Mesothelial cell of epicardium (in vitro differentiated cells): ENCODE data around the gene PKNOX1. TPM values are rescaled to one million over a fixed set of nuclear protein-coding genes. Genes with fewer than 3 reads are reported as not detected.
"Not testable (repeated sequence)": the region's sequence is repeated elsewhere in the genome, so short reads cannot be mapped to it uniquely, and the experiment has no call there.

Experiments used
- DNase-seq, 2 experiments: peaks; one replicate each; pipeline ENCODE4 v3.0.0; 2021; ENCODE audit warnings: low spot score in 2 of 2; ENCODE audit not compliant: unreplicated experiment in 2 of 2
- H3K27ac Mint-ChIP-seq: 2 replicates; pipeline ENCODE4 v1.8.0; 2021; ENCODE audit warnings: mixed read lengths
- H3K27me3 Mint-ChIP-seq: 2 replicates; pipeline ENCODE4 v1.8.0; 2021; ENCODE audit warnings: low read depth, mixed read lengths
- H3K36me3 Mint-ChIP-seq: 2 replicates; pipeline ENCODE4 v1.8.0; 2021; ENCODE audit warnings: mixed read lengths
- H3K4me1 Mint-ChIP-seq: 2 replicates; pipeline ENCODE4 v1.8.0; 2021; ENCODE audit warnings: mixed read lengths
- H3K4me3 Mint-ChIP-seq: 2 replicates; pipeline ENCODE4 v1.8.0; 2021; ENCODE audit warnings: mild to moderate bottlenecking, moderate library complexity, mixed read lengths
- H3K9me3 Mint-ChIP-seq: 2 replicates; pipeline ENCODE4 v1.8.0; 2021; ENCODE audit warnings: mixed read lengths
- total RNA-seq: library from RNA; stranded (reverse); gene quantifications from 3 replicates; pipeline ENCODE4 v1.2.1, GENCODE V29; 2021
- TF ChIP-seq, protein P1 (sequence below): fragments of 200-600 bp; sonication (generic); IDR thresholded peaks from one replicate; pipeline ENCODE4 v1.5.0; 2021; ENCODE audit warnings: antibody characterized with exemption; ENCODE audit not compliant: unreplicated experiment

PKNOX1 gene
- total RNA-seq, 1 donor from 2014 or later: 31.9 TPM

DNA sequence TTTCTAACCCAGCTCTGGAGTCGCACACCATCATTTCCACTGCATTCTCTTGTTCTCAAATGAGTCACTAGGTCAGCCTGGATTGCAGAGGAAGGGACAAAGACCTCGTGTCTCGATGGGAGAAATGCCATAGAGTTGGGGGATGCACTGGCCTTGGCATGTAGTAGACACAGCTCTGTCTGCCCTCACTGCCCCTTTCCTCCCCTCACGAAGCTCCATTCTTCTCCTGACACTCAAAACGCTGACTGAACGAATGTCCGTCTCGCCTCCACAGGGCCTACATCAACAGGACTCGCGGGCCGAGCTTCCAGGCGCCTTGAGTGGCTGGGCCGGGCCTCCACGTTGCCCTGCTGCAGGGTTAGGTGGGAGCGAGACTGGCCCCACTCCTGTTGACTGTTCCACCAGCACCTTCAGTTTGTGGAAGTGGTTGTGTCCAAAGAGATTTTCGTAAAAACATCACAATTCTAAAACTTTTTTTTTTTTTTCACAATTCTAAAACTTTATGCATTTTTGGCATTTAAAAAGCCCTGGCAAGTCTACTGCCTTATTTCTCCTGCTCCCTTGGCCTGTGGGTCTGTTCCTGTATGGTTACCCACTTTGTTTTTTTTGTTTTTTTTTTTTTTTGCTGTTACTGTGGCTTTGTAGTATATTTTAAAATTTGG is 18.8 kb downstream of the PKNOX1 start:
- no peaks in the 10 kb centered on the region for H3K27me3 Mint-ChIP-seq
- DNase-seq: no peak
- H3K9me3 Mint-ChIP-seq: peaks cover 9% of the 10 kb centered on the region
- peaks cover 27% of the 10 kb centered on the region for H3K4me1 Mint-ChIP-seq
- no peak overlapping the region for H3K4me3 Mint-ChIP-seq
- TF ChIP-seq, protein P1, sequence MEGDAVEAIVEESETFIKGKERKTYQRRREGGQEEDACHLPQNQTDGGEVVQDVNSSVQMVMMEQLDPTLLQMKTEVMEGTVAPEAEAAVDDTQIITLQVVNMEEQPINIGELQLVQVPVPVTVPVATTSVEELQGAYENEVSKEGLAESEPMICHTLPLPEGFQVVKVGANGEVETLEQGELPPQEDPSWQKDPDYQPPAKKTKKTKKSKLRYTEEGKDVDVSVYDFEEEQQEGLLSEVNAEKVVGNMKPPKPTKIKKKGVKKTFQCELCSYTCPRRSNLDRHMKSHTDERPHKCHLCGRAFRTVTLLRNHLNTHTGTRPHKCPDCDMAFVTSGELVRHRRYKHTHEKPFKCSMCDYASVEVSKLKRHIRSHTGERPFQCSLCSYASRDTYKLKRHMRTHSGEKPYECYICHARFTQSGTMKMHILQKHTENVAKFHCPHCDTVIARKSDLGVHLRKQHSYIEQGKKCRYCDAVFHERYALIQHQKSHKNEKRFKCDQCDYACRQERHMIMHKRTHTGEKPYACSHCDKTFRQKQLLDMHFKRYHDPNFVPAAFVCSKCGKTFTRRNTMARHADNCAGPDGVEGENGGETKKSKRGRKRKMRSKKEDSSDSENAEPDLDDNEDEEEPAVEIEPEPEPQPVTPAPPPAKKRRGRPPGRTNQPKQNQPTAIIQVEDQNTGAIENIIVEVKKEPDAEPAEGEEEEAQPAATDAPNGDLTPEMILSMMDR: no peak
- H3K36me3 Mint-ChIP-seq: peaks cover 13% of the 10 kb centered on the region
- H3K27ac Mint-ChIP-seq: peak overlapping the region; percentile 97

DNA sequence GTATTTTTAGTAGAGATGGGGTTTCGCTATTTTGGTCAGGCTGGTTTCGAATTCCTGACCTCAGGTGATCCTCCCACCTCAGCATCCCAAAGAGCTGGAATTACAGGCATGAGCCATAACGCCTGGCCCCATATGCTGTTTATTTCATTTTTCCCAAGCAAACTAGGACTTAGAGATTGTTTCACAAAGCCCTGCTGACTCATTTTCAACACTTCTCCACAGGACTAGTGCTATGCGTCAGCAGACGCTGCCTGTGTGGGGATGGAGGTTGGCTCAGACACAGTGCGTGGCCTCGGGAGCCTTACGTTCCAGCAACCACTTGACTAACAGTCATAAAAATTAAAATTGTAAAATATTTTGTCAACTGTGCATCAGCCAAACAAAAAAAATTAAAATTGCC is 22.7 kb downstream of the PKNOX1 start:
- peaks cover 13% of the 10 kb centered on the region for H3K4me1 Mint-ChIP-seq
- no peaks in the 10 kb centered on the region for H3K27me3 Mint-ChIP-seq
- TF ChIP-seq, protein P1: no peak
- H3K9me3 Mint-ChIP-seq: peaks cover 17% of the 10 kb centered on the region
- H3K36me3 Mint-ChIP-seq: peaks cover 30% of the 10 kb centered on the region
- H3K4me3 Mint-ChIP-seq: no peak overlapping the region
- peak overlapping the region; percentile 34 for H3K27ac Mint-ChIP-seq
- DNase-seq: no peak

DNA sequence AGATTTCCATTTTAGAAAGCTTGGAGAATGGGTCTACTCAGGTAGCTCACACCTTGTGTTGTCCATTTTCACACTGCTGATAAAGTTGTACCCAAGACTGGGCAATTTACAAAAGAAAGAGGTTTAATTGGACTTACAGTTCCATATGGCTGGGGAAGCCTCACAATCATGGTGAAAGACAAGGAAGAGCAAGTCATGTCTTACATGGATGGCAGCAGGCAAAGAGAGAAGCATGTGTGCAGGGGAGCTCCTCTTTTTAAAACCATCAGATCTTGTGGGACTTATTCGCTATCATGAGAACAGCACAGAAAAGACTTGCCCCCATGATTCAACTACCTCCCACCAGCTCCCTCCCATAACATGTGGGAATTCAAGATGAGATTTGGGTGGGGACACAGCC is 23.6 kb downstream of the PKNOX1 start:
- not testable (repeated sequence) for H3K27me3 Mint-ChIP-seq, H3K27ac Mint-ChIP-seq, H3K4me3 Mint-ChIP-seq, H3K4me1 Mint-ChIP-seq, DNase-seq
- peaks cover 17% of the 10 kb centered on the region for H3K9me3 Mint-ChIP-seq
- peaks cover 36% of the 10 kb centered on the region for H3K36me3 Mint-ChIP-seq

DNA sequence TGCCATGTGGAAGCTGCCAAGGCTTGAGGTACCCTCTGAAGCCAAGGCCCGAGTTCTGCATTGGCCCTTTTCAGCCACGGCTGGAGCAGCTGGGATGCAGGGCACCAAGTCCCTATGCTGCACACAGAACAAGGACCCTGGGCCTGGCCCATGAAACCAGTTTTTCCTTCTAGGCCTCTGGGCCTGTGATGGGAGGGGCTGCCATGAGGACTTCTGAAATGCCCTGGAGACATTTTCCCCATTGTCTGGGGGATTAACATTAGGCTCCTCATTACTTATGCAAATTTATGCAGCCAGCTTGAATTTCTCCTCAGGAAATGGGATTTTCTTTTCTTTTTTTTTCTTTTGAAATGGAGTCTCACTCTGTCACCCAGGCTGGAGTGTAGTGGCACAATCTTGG is 24.8 kb downstream of the PKNOX1 start:
- Mint-ChIP-seq H3K36me3 (peaks cover 36% of the 10 kb centered on the region), H3K9me3 (peaks cover 17% of the 10 kb centered on the region)
- not testable (repeated sequence) for H3K4me3 Mint-ChIP-seq, H3K4me1 Mint-ChIP-seq, DNase-seq, H3K27me3 Mint-ChIP-seq, H3K27ac Mint-ChIP-seq

DNA sequence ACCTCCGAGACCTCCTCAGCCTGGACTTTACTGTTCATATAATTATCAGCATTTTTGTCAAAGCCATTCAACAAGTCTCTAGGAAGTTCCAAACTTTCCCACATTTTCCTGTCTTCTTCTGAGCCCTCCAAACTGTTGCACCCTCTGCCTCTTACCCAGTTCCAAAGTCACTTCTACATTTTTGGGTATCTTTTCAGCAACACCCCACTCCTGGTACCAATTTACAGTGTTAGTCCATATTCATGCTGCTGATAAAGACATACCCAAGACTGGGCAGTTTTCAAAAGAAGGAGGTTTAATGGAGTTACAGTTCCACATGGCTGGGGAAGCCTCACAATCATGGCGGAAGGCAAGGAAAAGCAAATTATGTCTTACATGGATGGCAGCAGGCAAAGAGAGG is 25.7 kb downstream of the PKNOX1 start:
- Mint-ChIP-seq H3K9me3 (peaks cover 17% of the 10 kb centered on the region), H3K36me3 (peaks cover 36% of the 10 kb centered on the region)
- H3K4me1 Mint-ChIP-seq, H3K27me3 Mint-ChIP-seq, DNase-seq, H3K4me3 Mint-ChIP-seq, H3K27ac Mint-ChIP-seq: not testable (repeated sequence)

DNA sequence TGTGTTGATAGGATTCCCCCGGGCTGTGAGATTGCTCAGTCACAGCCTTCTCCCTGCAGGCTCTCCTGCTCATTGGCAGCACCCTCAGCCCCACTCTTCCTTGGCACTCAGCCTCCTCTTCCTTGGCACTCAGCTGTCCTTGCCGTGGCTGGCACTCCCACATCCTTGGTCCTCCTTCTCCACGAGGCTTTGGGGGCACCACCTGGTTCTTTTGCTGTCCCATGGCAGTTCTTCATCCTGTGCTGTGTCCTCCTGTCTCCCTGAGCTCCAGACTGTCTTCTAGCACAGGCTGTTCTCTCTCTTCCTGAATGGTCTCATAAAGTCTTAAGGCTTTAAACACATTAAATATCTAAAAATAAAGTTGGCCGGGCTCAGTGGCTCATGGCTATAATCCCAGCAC is 27.0 kb downstream of the PKNOX1 start:
- peak overlapping the region; percentile 59 for H3K27ac Mint-ChIP-seq
- H3K4me1 Mint-ChIP-seq: peaks cover 2% of the 10 kb centered on the region
- H3K9me3 Mint-ChIP-seq: peaks cover 17% of the 10 kb centered on the region
- H3K36me3 Mint-ChIP-seq: peaks cover 38% of the 10 kb centered on the region
- no peaks in the 10 kb centered on the region for H3K27me3 Mint-ChIP-seq
- DNase-seq: no peak
- no peak overlapping the region for H3K4me3 Mint-ChIP-seq
- TF ChIP-seq, protein P1: no peak

DNA sequence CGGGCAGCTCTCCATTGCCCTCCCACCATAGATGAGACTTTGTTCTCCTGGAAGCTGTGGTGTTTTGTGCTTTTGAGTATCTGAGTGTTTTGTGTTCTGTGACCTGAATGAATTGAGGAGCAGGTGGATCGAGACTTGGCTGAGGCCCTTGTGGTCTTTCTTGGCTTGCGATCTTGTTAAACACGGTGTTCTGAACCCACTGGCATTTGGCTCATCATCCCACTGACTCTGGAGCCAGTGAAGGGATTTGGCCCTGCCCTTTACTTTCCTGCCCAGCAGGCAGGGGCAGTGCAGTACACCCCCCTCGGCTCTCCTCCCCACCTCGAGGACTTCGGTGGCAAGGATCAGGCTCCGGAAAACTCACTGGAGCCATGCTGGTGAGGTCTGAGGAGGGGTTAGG is 30.6 kb downstream of the PKNOX1 start:
- H3K27ac Mint-ChIP-seq: no peak overlapping the region
- TF ChIP-seq, protein P1: no peak
- H3K27me3 Mint-ChIP-seq: no peaks in the 10 kb centered on the region
- no peak for DNase-seq
- peaks cover 30% of the 10 kb centered on the region for H3K36me3 Mint-ChIP-seq
- no peak overlapping the region for H3K4me3 Mint-ChIP-seq
- peaks cover 4% of the 10 kb centered on the region for H3K9me3 Mint-ChIP-seq
- H3K4me1 Mint-ChIP-seq: peaks cover 13% of the 10 kb centered on the region
